ENCODE results near the gene JARID2.

Gene JARID2

DNA sequence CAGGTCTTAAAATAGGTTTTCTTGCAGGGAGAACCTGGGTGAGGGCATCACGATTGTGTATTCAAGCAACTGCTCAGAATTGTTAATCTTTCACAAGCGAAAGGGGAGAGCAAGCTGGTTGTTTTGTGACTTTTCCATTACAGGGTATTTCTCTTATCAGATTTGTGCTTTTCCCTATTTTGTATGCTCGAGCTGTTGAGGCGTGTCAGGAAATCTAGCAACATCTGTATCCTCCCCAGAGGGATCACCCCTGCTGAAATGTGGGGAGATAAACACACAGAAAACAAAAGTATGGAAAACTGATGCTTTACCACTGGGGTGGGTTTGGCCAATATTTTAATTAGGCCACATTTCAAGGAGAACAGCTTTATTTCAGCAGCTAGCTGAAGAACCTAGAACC lies 230.0 kb downstream of the JARID2 start:
- ChIA-PET POLR2A (no interaction called here), CTCF (interaction anchor here (1.0 to 1.8 kb wide), 6 partner anchors 9 to 148 kb away, joined by 3 to 6 read pairs (median 4); no protein-coding TSS in a partner anchor)
- no peak overlapping the region for H3K4me3 ChIP-seq (ENCODE audit: low read depth, low read length)
- no peak for DNase-seq (ENCODE audit: low read depth, low spot score)
- TF ChIP-seq, protein P1, sequence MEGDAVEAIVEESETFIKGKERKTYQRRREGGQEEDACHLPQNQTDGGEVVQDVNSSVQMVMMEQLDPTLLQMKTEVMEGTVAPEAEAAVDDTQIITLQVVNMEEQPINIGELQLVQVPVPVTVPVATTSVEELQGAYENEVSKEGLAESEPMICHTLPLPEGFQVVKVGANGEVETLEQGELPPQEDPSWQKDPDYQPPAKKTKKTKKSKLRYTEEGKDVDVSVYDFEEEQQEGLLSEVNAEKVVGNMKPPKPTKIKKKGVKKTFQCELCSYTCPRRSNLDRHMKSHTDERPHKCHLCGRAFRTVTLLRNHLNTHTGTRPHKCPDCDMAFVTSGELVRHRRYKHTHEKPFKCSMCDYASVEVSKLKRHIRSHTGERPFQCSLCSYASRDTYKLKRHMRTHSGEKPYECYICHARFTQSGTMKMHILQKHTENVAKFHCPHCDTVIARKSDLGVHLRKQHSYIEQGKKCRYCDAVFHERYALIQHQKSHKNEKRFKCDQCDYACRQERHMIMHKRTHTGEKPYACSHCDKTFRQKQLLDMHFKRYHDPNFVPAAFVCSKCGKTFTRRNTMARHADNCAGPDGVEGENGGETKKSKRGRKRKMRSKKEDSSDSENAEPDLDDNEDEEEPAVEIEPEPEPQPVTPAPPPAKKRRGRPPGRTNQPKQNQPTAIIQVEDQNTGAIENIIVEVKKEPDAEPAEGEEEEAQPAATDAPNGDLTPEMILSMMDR (IDR thresholded peaks at IDR 0.05; ENCODE audit: insufficient read depth, low read length, missing control alignments): no peak

DNA sequence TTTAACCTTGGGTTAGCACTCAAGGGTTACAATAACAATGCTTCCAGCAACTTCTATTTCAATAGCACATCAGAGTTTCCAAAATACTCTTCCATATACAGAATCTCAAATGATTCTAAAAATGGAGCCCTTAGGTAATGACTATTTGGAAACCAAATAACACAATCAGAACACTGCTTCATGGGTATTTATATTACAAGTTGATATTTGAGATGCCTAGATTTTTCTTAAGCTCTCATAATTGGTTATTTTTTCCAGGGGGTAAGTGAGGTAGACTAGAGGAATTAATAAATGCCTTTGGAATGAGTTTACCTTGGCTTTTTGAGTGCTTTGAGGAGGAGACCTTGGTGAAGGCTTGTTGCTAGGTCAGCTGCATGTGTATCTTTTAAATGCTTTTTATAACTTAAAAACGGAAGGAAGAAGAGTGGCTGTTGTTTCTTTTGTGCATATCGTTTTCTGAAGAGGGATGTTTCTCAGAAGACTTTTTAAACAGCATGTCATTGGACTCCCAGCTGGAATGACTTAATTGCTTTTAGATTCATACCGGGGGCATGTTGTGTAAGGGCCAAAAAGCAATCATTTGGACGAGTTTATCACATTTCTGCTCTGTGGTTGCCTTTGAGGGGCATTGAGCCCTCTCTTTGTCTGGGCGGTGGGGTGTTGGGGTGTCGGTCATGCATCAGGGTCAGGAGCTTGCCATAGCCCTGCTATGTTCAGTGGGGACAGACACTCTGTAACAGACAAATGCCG lies 230.9 kb downstream of the JARID2 start:
- CTCF ChIA-PET: interaction anchor here (1.0 to 1.8 kb wide), 4 partner anchors 13 to 147 kb away, joined by 3 to 6 read pairs (median 3); no protein-coding TSS in a partner anchor
- TF ChIP-seq, protein P1 (IDR thresholded peaks at IDR 0.05; ENCODE audit: insufficient read depth, low read length, missing control alignments): no peak
- no peak for DNase-seq (ENCODE audit: low read depth, low spot score)
- H3K4me3 ChIP-seq (ENCODE audit: low read depth, low read length): no peak overlapping the region
- POLR2A ChIA-PET: no interaction called here

DNA sequence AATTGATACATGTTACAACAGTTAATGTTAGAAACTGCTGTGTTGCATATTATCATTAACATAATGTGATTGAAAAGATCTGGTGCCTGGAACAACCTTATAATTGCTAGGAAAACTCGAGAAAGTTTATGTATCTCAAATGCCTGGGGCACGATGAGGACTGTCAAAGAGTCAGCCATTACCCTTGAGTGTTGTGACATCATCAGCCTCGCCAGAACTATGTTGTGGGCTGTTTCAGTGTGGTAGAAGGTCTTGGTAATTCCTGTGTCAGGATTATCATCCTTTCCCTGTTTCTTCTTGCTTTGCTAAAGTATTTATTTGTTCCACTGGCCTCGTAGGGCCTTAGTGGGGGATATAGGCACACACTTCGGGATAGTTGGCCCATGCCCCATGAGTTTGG lies 231.9 kb downstream of the JARID2 start:
- CTCF ChIA-PET: no interaction called here
- POLR2A ChIA-PET: no interaction called here

DNA sequence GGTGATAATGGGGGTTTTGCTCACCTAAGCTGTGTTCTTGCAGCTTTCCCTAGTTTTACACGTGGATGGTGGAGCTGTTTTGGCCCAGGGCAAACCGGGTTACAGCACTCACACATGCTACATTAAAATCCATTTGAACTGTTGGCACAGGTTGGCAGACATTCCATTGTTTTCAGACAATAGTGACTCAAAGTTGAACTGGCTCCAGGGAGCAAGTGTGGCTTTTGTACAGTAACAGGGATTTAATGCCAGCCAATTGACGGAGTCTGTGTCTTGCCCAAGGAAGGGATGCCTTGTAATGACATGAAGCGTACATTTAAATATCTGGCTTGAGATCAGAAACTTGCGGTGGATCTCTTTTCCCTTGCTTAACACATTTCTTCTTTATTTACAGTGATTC lies 233.9 kb downstream of the JARID2 start:
- no peak for DNase-seq (ENCODE audit: low read depth, low spot score)
- CTCF ChIA-PET: interaction anchor here (1.3 to 1.6 kb wide), 2 partner anchors 11 to 38 kb away, joined by 4 to 7 read pairs; no protein-coding TSS in a partner anchor
- TF ChIP-seq, protein P1 (IDR thresholded peaks at IDR 0.05; ENCODE audit: insufficient read depth, low read length, missing control alignments): no peak
- H3K4me3 ChIP-seq (ENCODE audit: low read depth, low read length): no peak overlapping the region
- POLR2A ChIA-PET: no interaction called here

More for the DNA sequence above, 231.9 kb downstream of the JARID2 start:
- TF ChIP-seq, protein P1 (IDR thresholded peaks at IDR 0.05; ENCODE audit: insufficient read depth, low read length, missing control alignments): no peak
- DNase-seq (ENCODE audit: low read depth, low spot score): no peak
- H3K4me3 ChIP-seq (ENCODE audit: low read depth, low read length): no peak overlapping the region

DNA sequence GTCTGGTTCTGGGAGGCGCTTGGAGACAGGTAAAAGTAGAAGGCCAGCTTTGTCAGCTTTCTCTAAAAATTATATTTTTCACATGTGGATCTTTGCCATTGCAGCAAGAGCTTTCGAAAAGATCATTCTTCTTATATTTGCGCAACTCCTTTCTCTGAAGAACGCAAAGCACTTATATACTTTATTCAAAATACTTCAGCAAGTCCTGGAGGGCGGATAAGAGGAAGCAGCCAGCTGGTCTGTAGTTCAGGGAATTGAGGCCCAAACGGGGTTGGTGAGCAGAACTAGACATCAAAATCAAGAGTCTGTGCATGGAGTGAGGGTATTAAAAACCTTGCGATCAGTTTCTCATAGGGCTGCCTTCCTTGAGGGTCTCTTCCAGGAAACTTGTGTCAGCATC lies 234.7 kb downstream of the JARID2 start:
- H3K4me3 ChIP-seq (ENCODE audit: low read depth, low read length): no peak overlapping the region
- POLR2A ChIA-PET: no interaction called here
- DNase-seq (ENCODE audit: low read depth, low spot score): no peak
- TF ChIP-seq, protein P1 (IDR thresholded peaks at IDR 0.05; ENCODE audit: insufficient read depth, low read length, missing control alignments): no peak
- CTCF ChIA-PET: interaction anchor here (0.7 to 1.6 kb wide), 4 partner anchors 10 to 39 kb away, joined by 3 to 7 read pairs (median 4); no protein-coding TSS in a partner anchor

DNA sequence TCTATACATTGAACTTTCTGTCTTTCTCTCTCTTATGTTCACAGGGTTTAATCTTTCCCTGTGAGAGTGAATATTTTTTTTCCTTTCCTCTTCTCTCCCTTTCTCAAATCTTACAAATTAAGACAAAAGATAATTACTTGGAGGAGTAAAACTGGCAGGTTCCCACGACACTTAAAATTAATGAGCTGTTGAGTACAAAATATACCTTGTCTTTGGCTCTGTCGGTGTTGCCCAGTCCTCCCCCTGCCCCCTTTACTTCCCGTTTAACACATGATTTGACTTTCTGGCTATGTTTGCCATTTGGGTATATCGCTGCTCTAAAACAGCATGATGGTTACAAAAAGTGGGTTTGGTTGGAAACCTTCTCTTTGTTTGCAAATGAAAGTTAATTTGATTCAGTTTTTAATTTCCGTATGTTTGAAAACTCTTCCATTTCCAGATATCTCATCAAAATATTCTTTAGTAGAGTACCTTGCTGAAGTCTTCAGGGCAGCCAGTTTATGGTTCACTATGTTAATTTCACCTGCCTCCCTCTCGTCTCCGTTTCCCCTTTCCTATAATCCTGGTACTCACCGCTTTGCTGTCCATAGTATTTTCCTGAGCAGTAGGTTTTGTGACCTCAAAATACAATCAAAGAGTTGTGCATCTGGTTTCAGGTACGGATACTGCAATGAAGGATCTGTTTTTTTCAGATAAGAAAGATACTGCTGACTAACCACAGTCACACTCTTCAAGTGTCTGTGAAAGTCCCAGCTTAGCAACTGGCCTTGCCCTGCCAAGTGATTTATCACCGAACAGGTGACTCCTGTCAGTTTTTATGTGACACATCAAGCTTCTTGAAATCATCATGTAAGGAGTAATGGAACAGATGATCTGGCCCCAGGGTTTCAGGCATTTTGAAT lies 235.8 kb downstream of the JARID2 start:
- H3K4me3 ChIP-seq (ENCODE audit: low read depth, low read length): no peak overlapping the region
- ChIA-PET CTCF (interaction anchor here (0.7 to 1.6 kb wide), 7 partner anchors 9 to 1260 kb away, joined by 3 to 7 read pairs (median 4); no protein-coding TSS in a partner anchor), POLR2A (no interaction called here)
- no peak for DNase-seq (ENCODE audit: low read depth, low spot score)
- TF ChIP-seq, protein P1 (IDR thresholded peaks at IDR 0.05; ENCODE audit: insufficient read depth, low read length, missing control alignments): no peak
